Measurements from ENCODE around the gene PDZRN3. TPM values are rescaled to one million over a fixed set of nuclear protein-coding genes. Genes with fewer than 3 reads are reported as not detected.
A peak's percentile ranks its signal among the peaks of the same experiment; 100 is the strongest.

Gene PDZRN3
- total RNA-seq, 2 donors from 2014 or later, result 14.2 to 26.4 TPM

GRCh38 chr3:73540969-73541740 lies 83.6 kb downstream of the PDZRN3 start:
- DNase-seq, result no peak
- no peak for ATAC-seq
- intact Hi-C loops (cut with DNase I, micrococcal nuclease), result no loop called here

GRCh38 chr3:73538486-73538885 lies 86.3 kb downstream of the PDZRN3 start:
- intact Hi-C loops (cut with DNase I, micrococcal nuclease), result no loop called here
- no peak for ATAC-seq
- DNase-seq, result no peak

GRCh38 chr3:73536952-73537351 lies 87.8 kb downstream of the PDZRN3 start:
- DNase-seq (peak in 1 of 2 donors; percentile 69), ATAC-seq (no peak)
- intact Hi-C loops (cut with DNase I, micrococcal nuclease), result no loop called here

GRCh38 chr3:73536336-73536895 lies 88.3 kb downstream of the PDZRN3 start:
- DNase-seq (no peak), ATAC-seq (no peak)
- intact Hi-C loops (cut with DNase I, micrococcal nuclease), result no loop called here

- ATAC-seq (peak; percentile 64), DNase-seq (no peak)
- intact Hi-C loops (cut with DNase I, micrococcal nuclease), result no loop called here
These were observed 88.8 kb downstream of the PDZRN3 start for GRCh38 chr3:73535931-73536330.

GRCh38 chr3:73535137-73535536 lies 89.6 kb downstream of the PDZRN3 start:
- DNase-seq (no peak), ATAC-seq (no peak)
- intact Hi-C loops (cut with DNase I, micrococcal nuclease), result no loop called here

- DNase-seq (no peak), ATAC-seq (no peak)
- intact Hi-C loops (cut with DNase I, micrococcal nuclease), result no loop called here
These were observed 94.7 kb downstream of the PDZRN3 start for GRCh38 chr3:73530022-73530396.

- ATAC-seq (no peak), DNase-seq (no peak)
- intact Hi-C loops (cut with DNase I, micrococcal nuclease), result no loop called here
These were observed 95.3 kb downstream of the PDZRN3 start for GRCh38 chr3:73529308-73530021.

- DNase-seq (no peak), ATAC-seq (no peak)
- intact Hi-C loops (cut with DNase I, micrococcal nuclease), result no loop called here
These were observed 99.2 kb downstream of the PDZRN3 start for GRCh38 chr3:73525591-73525990.

GRCh38 chr3:73523661-73524060 lies 101.1 kb downstream of the PDZRN3 start:
- DNase-seq, result no peak
- intact Hi-C loops (cut with DNase I, micrococcal nuclease), result no loop called here
- ATAC-seq, result no peak

- ATAC-seq, result peak; percentile 84
- peak; percentile 72 for DNase-seq
- intact Hi-C loops (cut with DNase I, micrococcal nuclease), result no loop called here
These were observed 102.9 kb downstream of the PDZRN3 start for GRCh38 chr3:73521734-73522336.

GRCh38 chr3:73520931-73521461 lies 103.7 kb downstream of the PDZRN3 start:
- DNase-seq (peak; percentile 53 to 83), ATAC-seq (peak; percentile 77)
- intact Hi-C loops (cut with DNase I, micrococcal nuclease), result no loop called here

GRCh38 chr3:73516631-73517030 lies 108.1 kb downstream of the PDZRN3 start:
- ATAC-seq (no peak), DNase-seq (peak in 1 of 2 donors; percentile 50)
- intact Hi-C loops (cut with DNase I, micrococcal nuclease), result no loop called here

GRCh38 chr3:73513260-73513659 lies 111.5 kb downstream of the PDZRN3 start:
- intact Hi-C loops (cut with DNase I, micrococcal nuclease), result loop anchor here in 1 of 2 donors (5.0 kb wide), 1 partner anchor 109 kb away; the partner anchor contains the start of gene PDZRN3
- peak; percentile 89 for ATAC-seq

GRCh38 chr3:73511571-73512525 lies 112.9 kb downstream of the PDZRN3 start:
- peak; percentile 18 for ATAC-seq
- intact Hi-C loops (cut with DNase I, micrococcal nuclease), result loop anchor here in 1 of 2 donors (5.0 kb wide), 1 partner anchor 110 kb away; the partner anchor contains the start of gene PDZRN3
- peak; percentile 22 to 40 for DNase-seq

More at GRCh38 chr3:73513260-73513659, 111.5 kb downstream of the PDZRN3 start:
- DNase-seq, result peak; percentile 87 to 91

- no peak for DNase-seq
- intact Hi-C loops (cut with DNase I, micrococcal nuclease), result loop anchor here in 1 of 2 donors (5.0 kb wide), 1 partner anchor 112 kb away; the partner anchor contains the start of gene PDZRN3
- ATAC-seq, result no peak
These were observed 114.0 kb downstream of the PDZRN3 start for GRCh38 chr3:73510784-73511183.

- DNase-seq (no peak), ATAC-seq (no peak)
- intact Hi-C loops (cut with DNase I, micrococcal nuclease), result loop anchor here in 1 of 2 donors (5.0 kb wide), 1 partner anchor 112 kb away; the partner anchor contains the start of gene PDZRN3
These were observed 114.4 kb downstream of the PDZRN3 start for GRCh38 chr3:73510334-73510733.

GRCh38 chr3:73509816-73510215 lies 114.9 kb downstream of the PDZRN3 start:
- DNase-seq (no peak), ATAC-seq (no peak)
- intact Hi-C loops (cut with DNase I, micrococcal nuclease), result loop anchor here (5.0 kb wide), 3 partner anchors 112 to 408 kb away; partner anchors contain the start of gene PDZRN3 (in 1 of the 2)
